Central memory CD8-positive, alpha-beta T cell (primary cell): ENCODE measurements around the gene GPATCH11.
A peak's percentile ranks its signal among the peaks of the same experiment; 100 is the strongest.

Experiments used
- ATAC-seq: fragments of 150-1000 bp; cut with Tn5 transposase; replicated peaks from 2 replicates; pipeline ENCODE4 v1.10.0; 2022; ENCODE audit warnings: mild to moderate bottlenecking, moderate FRiP score, moderate number of reproducible peaks; ENCODE audit not compliant: poor library complexity, severe bottlenecking; ENCODE audit errors: extremely low read depth
- DNase-seq, 2 donors: peaks; one replicate each; pipeline ENCODE4 v3.0.0; 2021; ENCODE audit warnings: low spot score in 2 of 2
- H3K27ac Mint-ChIP-seq: one replicate; pipeline ENCODE4 v1.8.0; 2022; ENCODE audit warnings: low read depth, mild to moderate bottlenecking, moderate library complexity, mixed read lengths
- H3K27me3 Mint-ChIP-seq: one replicate; pipeline ENCODE4 v1.8.0; 2022; ENCODE audit warnings: mixed read lengths
- H3K36me3 Mint-ChIP-seq: one replicate; pipeline ENCODE4 v1.8.0; 2022; ENCODE audit warnings: mild to moderate bottlenecking, moderate library complexity, mixed read lengths; ENCODE audit not compliant: insufficient read depth
- H3K4me1 Mint-ChIP-seq: one replicate; pipeline ENCODE4 v1.8.0; 2022; ENCODE audit warnings: mixed read lengths
- H3K4me3 Mint-ChIP-seq: one replicate; pipeline ENCODE4 v1.8.0; 2022; ENCODE audit warnings: mild to moderate bottlenecking, moderate library complexity, mixed read lengths
- H3K9me3 Mint-ChIP-seq: one replicate; pipeline ENCODE4 v1.8.0; 2022; ENCODE audit warnings: mixed read lengths

Gene GPATCH11

GRCh38 chr2:37084797-37085196 lies 479 bp downstream of the GPATCH11 start:
- ATAC-seq (peak; percentile 15), DNase-seq (no peak)
- Mint-ChIP-seq H3K36me3 (peaks cover 24% of the 10 kb centered on the region), H3K9me3 (no peaks in the 10 kb centered on the region), H3K4me1 (peaks cover 58% of the 10 kb centered on the region), H3K4me3 (no peak overlapping the region), H3K27ac (no peak overlapping the region), H3K27me3 (no peaks in the 10 kb centered on the region)

GRCh38 chr2:37085731-37086147 lies 1.4 kb downstream of the GPATCH11 start:
- H3K4me1 Mint-ChIP-seq = peaks cover 50% of the 10 kb centered on the region
- H3K27me3 Mint-ChIP-seq = no peaks in the 10 kb centered on the region
- H3K9me3 Mint-ChIP-seq = no peaks in the 10 kb centered on the region
- ATAC-seq (no peak), DNase-seq (no peak)
- no peak overlapping the region for H3K4me3 Mint-ChIP-seq
- peaks cover 25% of the 10 kb centered on the region for H3K36me3 Mint-ChIP-seq
- H3K27ac Mint-ChIP-seq = no peak overlapping the region

- peaks cover 45% of the 10 kb centered on the region for H3K36me3 Mint-ChIP-seq
- no peaks in the 10 kb centered on the region for H3K9me3 Mint-ChIP-seq
- H3K4me3 Mint-ChIP-seq = no peak overlapping the region
- no peaks in the 10 kb centered on the region for H3K27me3 Mint-ChIP-seq
- no peak overlapping the region for H3K27ac Mint-ChIP-seq
- ATAC-seq (no peak), DNase-seq (no peak)
- H3K4me1 Mint-ChIP-seq = peaks cover 20% of the 10 kb centered on the region
Observed at GRCh38 chr2:37090019-37090477, 5.7 kb downstream of the GPATCH11 start.

- Mint-ChIP-seq H3K27ac (no peak overlapping the region), H3K27me3 (no peaks in the 10 kb centered on the region), H3K9me3 (no peaks in the 10 kb centered on the region), H3K36me3 (peaks cover 53% of the 10 kb centered on the region), H3K4me1 (peaks cover 20% of the 10 kb centered on the region), H3K4me3 (no peak overlapping the region)
- DNase-seq (no peak), ATAC-seq (no peak)
Observed at GRCh38 chr2:37091873-37092272, 7.6 kb downstream of the GPATCH11 start.

- peaks cover 42% of the 10 kb centered on the region for H3K36me3 Mint-ChIP-seq
- H3K27me3 Mint-ChIP-seq = no peaks in the 10 kb centered on the region
- no peak overlapping the region for H3K4me3 Mint-ChIP-seq
- no peaks in the 10 kb centered on the region for H3K4me1 Mint-ChIP-seq
- peak overlapping the region; percentile 47 for H3K27ac Mint-ChIP-seq
- no peak for DNase-seq
- no peak for ATAC-seq
- H3K9me3 Mint-ChIP-seq = no peaks in the 10 kb centered on the region
Observed at GRCh38 chr2:37096568-37096967, 12.2 kb downstream of the GPATCH11 start.

- Mint-ChIP-seq H3K27me3 (no peaks in the 10 kb centered on the region), H3K36me3 (peaks cover 40% of the 10 kb centered on the region), H3K27ac (no peak overlapping the region), H3K4me3 (no peak overlapping the region), H3K4me1 (no peaks in the 10 kb centered on the region), H3K9me3 (no peaks in the 10 kb centered on the region)
- ATAC-seq (no peak), DNase-seq (no peak)
Observed at GRCh38 chr2:37098416-37099118, 14.2 kb downstream of the GPATCH11 start.

- H3K4me1 Mint-ChIP-seq = no peaks in the 10 kb centered on the region
- peaks cover 35% of the 10 kb centered on the region for H3K36me3 Mint-ChIP-seq
- H3K27me3 Mint-ChIP-seq = no peaks in the 10 kb centered on the region
- H3K4me3 Mint-ChIP-seq = no peak overlapping the region
- no peaks in the 10 kb centered on the region for H3K9me3 Mint-ChIP-seq
- DNase-seq (no peak), ATAC-seq (no peak)
- no peak overlapping the region for H3K27ac Mint-ChIP-seq
Observed at GRCh38 chr2:37100054-37100453, 15.7 kb downstream of the GPATCH11 start.

GRCh38 chr2:37102588-37102987 lies 18.3 kb downstream of the GPATCH11 start:
- no peaks in the 10 kb centered on the region for H3K4me1 Mint-ChIP-seq
- no peaks in the 10 kb centered on the region for H3K9me3 Mint-ChIP-seq
- H3K27ac Mint-ChIP-seq = no peak overlapping the region
- H3K36me3 Mint-ChIP-seq = peaks cover 41% of the 10 kb centered on the region
- DNase-seq (no peak), ATAC-seq (no peak)
- no peaks in the 10 kb centered on the region for H3K27me3 Mint-ChIP-seq
- no peak overlapping the region for H3K4me3 Mint-ChIP-seq

GRCh38 chr2:37104178-37104577 lies 19.9 kb downstream of the GPATCH11 start:
- DNase-seq (no peak), ATAC-seq (no peak)
- no peaks in the 10 kb centered on the region for H3K4me1 Mint-ChIP-seq
- H3K27ac Mint-ChIP-seq = no peak overlapping the region
- H3K9me3 Mint-ChIP-seq = no peaks in the 10 kb centered on the region
- no peak overlapping the region for H3K4me3 Mint-ChIP-seq
- H3K27me3 Mint-ChIP-seq = no peaks in the 10 kb centered on the region
- peaks cover 54% of the 10 kb centered on the region for H3K36me3 Mint-ChIP-seq

- peaks cover 57% of the 10 kb centered on the region for H3K36me3 Mint-ChIP-seq
- H3K27me3 Mint-ChIP-seq = no peaks in the 10 kb centered on the region
- no peak overlapping the region for H3K4me3 Mint-ChIP-seq
- DNase-seq (no peak), ATAC-seq (no peak)
- H3K27ac Mint-ChIP-seq = no peak overlapping the region
- H3K9me3 Mint-ChIP-seq = no peaks in the 10 kb centered on the region
- no peaks in the 10 kb centered on the region for H3K4me1 Mint-ChIP-seq
Observed at GRCh38 chr2:37105150-37105549, 20.8 kb downstream of the GPATCH11 start.

- H3K36me3 Mint-ChIP-seq = peaks cover 60% of the 10 kb centered on the region
- DNase-seq (no peak), ATAC-seq (no peak)
- H3K4me1 Mint-ChIP-seq = no peaks in the 10 kb centered on the region
- H3K27me3 Mint-ChIP-seq = no peaks in the 10 kb centered on the region
- no peak overlapping the region for H3K27ac Mint-ChIP-seq
- H3K9me3 Mint-ChIP-seq = no peaks in the 10 kb centered on the region
- H3K4me3 Mint-ChIP-seq = no peak overlapping the region
Observed at GRCh38 chr2:37109523-37109922, 25.2 kb downstream of the GPATCH11 start.

GRCh38 chr2:37110306-37111212 lies 26.2 kb downstream of the GPATCH11 start:
- no peaks in the 10 kb centered on the region for H3K4me1 Mint-ChIP-seq
- DNase-seq = no peak
- H3K9me3 Mint-ChIP-seq = no peaks in the 10 kb centered on the region
- no peak overlapping the region for H3K4me3 Mint-ChIP-seq
- H3K27ac Mint-ChIP-seq = no peak overlapping the region
- no peaks in the 10 kb centered on the region for H3K27me3 Mint-ChIP-seq
- H3K36me3 Mint-ChIP-seq = peaks cover 60% of the 10 kb centered on the region
- no peak for ATAC-seq

GRCh38 chr2:37111958-37112357 lies 27.6 kb downstream of the GPATCH11 start:
- H3K9me3 Mint-ChIP-seq = no peaks in the 10 kb centered on the region
- no peaks in the 10 kb centered on the region for H3K27me3 Mint-ChIP-seq
- no peak overlapping the region for H3K27ac Mint-ChIP-seq
- peaks cover 49% of the 10 kb centered on the region for H3K36me3 Mint-ChIP-seq
- H3K4me3 Mint-ChIP-seq = no peak overlapping the region
- no peak for DNase-seq
- peaks cover 8% of the 10 kb centered on the region for H3K4me1 Mint-ChIP-seq
- no peak for ATAC-seq
